Trophoblast cell (in vitro differentiated cells and primary cell): Measurements from ENCODE around the gene TMEM214.

Experiments used
- DNase-seq, 2 donors: peaks; one replicate each; pipeline ENCODE4 v3.0.0-alpha.2; 2016
- H2AFZ ChIP-seq: 2 replicates; pipeline ENCODE4 v1.6.1; 2013; ENCODE audit warnings: low read length, moderate library complexity, mild to moderate bottlenecking; ENCODE audit not compliant: insufficient read depth, poor library complexity
- H2AK5ac ChIP-seq: 2 replicates; pipeline ENCODE4 v1.6.1; 2013; ENCODE audit warnings: mild to moderate bottlenecking, low read length
- H2BK120ac ChIP-seq: 2 replicates; pipeline ENCODE4 v1.6.1; 2013; ENCODE audit warnings: low read length, mild to moderate bottlenecking, moderate library complexity; ENCODE audit not compliant: insufficient read depth, poor library complexity
- H2BK12ac ChIP-seq: 2 replicates; pipeline ENCODE4 v1.6.1; 2013; ENCODE audit warnings: mild to moderate bottlenecking, low read length, moderate library complexity
- H2BK5ac ChIP-seq: 2 replicates; pipeline ENCODE4 v1.6.1; 2013; ENCODE audit warnings: low read length, low read depth, moderate library complexity, mild to moderate bottlenecking; ENCODE audit not compliant: poor library complexity
- H3K14ac ChIP-seq: 2 replicates; pipeline ENCODE4 v1.6.1; 2013; ENCODE audit warnings: mild to moderate bottlenecking, low read length
- H3K18ac ChIP-seq: 2 replicates; pipeline ENCODE4 v1.6.1; 2013; ENCODE audit warnings: mild to moderate bottlenecking, low read length
- H3K23ac ChIP-seq: 2 replicates; pipeline ENCODE4 v1.6.1; 2013; ENCODE audit warnings: low read length
- H3K27ac ChIP-seq: 2 replicates; pipeline ENCODE4 v1.5.1; 2013; ENCODE audit warnings: low read depth, mild to moderate bottlenecking, inconsistent platforms, low read length, moderate library complexity
- H3K27me3 ChIP-seq: 2 replicates; pipeline ENCODE4 v1.6.1; 2013; ENCODE audit warnings: inconsistent platforms, mild to moderate bottlenecking, low read length, moderate library complexity; ENCODE audit not compliant: insufficient read depth
- H3K36me3 ChIP-seq, 2 experiments: 1 replicate in 1 of 2; 2 replicates in 1 of 2; pipeline ENCODE4 v1.6.1; 2013; ENCODE audit warnings: low read length in 2 of 2, mild to moderate bottlenecking in 2 of 2, moderate library complexity in 1 of 2; ENCODE audit not compliant: insufficient read depth in 2 of 2, control insufficient read depth in 1 of 2
- H3K4ac ChIP-seq: 2 replicates; pipeline ENCODE4 v1.6.1; 2013; ENCODE audit warnings: low read depth, mild to moderate bottlenecking, low read length, moderate library complexity
- H3K4me1 ChIP-seq, 2 experiments: 1 replicate in 1 of 2; 2 replicates in 1 of 2; pipeline ENCODE4 v1.6.1; 2013; ENCODE audit warnings: low read length in 2 of 2, mild to moderate bottlenecking in 2 of 2, moderate library complexity in 1 of 2; ENCODE audit not compliant: insufficient read depth in 2 of 2, control insufficient read depth in 1 of 2
- H3K4me2 ChIP-seq: 2 replicates; pipeline ENCODE4 v1.6.1; 2013; ENCODE audit warnings: inconsistent platforms, mild to moderate bottlenecking, low read length, moderate library complexity
- H3K4me3 ChIP-seq: 2 replicates; pipeline ENCODE4 v1.5.1; 2013; ENCODE audit warnings: mild to moderate bottlenecking, low read depth, low read length, inconsistent platforms
- H3K79me1 ChIP-seq: one replicate; pipeline ENCODE4 v1.6.1; 2013; ENCODE audit warnings: low read length
- H3K79me2 ChIP-seq: 2 replicates; pipeline ENCODE4 v1.6.1; 2013; ENCODE audit warnings: low read length, mild to moderate bottlenecking; ENCODE audit not compliant: control insufficient read depth, insufficient read depth, poor library complexity
- H3K9ac ChIP-seq: 2 replicates; pipeline ENCODE4 v1.6.1; 2013; ENCODE audit warnings: mild to moderate bottlenecking, low read length
- H3K9me3 ChIP-seq: 2 replicates; pipeline ENCODE4 v1.6.1; 2013; ENCODE audit warnings: low read depth, mild to moderate bottlenecking, control low read depth, inconsistent platforms, low read length; ENCODE audit not compliant: insufficient read depth
- H4K12ac ChIP-seq: 2 replicates; pipeline ENCODE4 v1.6.1; 2013; ENCODE audit warnings: low read depth, mild to moderate bottlenecking, low read length, moderate library complexity
- H4K8ac ChIP-seq: 2 replicates; pipeline ENCODE4 v1.6.1; 2013; ENCODE audit warnings: low read depth, mild to moderate bottlenecking, low read length, moderate library complexity
- H4K91ac ChIP-seq: one replicate; pipeline ENCODE4 v1.6.1; 2013; ENCODE audit warnings: low read depth, mild to moderate bottlenecking, low read length, moderate library complexity
- WGBS: extraction: QIAGEN DNeasy Blood & Tissue Kit; methylation state at CpG from one replicate; pipeline ENCODE4 v1.1.7; 2013; ENCODE audit warnings: missing lambda C conversion rate; ENCODE audit not compliant: insufficient read length, insufficient coverage; ENCODE audit errors: extremely low coverage; 5-methylcytosine and 5-hydroxymethylcytosine counted together

The TMEM214 gene

DNA sequence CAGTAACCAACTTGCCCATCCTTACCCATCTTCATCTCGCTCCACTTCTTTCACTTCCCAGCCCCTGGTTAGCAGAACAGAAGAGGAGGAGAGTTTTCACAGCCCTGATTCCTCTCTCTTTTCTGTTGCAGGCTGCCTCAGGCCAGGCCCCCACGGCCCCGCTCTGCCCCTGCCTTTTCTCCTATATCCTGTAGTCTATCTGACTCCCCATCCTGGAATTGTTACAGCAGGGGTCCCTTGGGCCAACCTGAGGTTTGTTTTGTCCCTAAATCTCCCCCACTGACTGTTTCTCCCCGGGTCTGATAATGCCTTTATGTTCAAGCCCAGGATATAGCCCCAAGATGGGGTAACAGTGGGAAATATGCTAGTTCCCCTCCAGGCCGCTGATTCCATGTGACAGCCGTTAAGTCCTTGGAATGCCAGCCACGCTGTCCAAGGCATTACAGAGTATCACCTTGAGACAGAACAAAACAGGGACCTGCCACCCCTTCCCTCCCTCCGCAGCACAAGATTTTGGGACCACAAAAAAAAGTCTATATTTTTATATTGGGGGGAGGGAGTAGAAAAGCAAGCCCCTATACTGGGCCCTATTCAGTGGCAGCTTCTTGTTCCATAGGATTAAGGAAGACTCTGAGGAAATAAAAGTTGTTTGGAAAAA is 37.3 kb downstream of the TMEM214 start:
- Histone ChIP-seq H4K12ac (peak overlapping the region; percentile 49), H3K27me3 (no peaks in the 10 kb centered on the region), H3K27ac (no peak overlapping the region), H3K9me3 (no peaks in the 10 kb centered on the region), H3K14ac (peak overlapping the region; percentile 81), H2AK5ac (no peak overlapping the region), H3K79me1 (peaks cover 19% of the 10 kb centered on the region), H2BK120ac (no peak overlapping the region), H4K91ac (no peak overlapping the region), H2BK5ac (no peak overlapping the region), H2BK12ac (no peak overlapping the region), H3K18ac (peak overlapping the region; percentile 63), H3K4me3 (no peak overlapping the region), H3K79me2 (peaks cover 21% of the 10 kb centered on the region), H4K8ac (no peak overlapping the region), H3K23ac (no peak overlapping the region), H3K9ac (no peak overlapping the region), H3K4me2 (peak overlapping the region; percentile 79), H2AFZ (peak overlapping the region; percentile 27), H3K4me1 (peaks cover 6 to 18% of the 10 kb centered on the region in 2 experiments), H3K4ac (peak overlapping the region; percentile 92), H3K36me3 (peaks cover 28 to 39% of the 10 kb centered on the region in 2 experiments)
- WGBS = no CpG with 5 or more reads among the region's 8 CpGs
- DNase-seq = no peak

- Histone ChIP-seq H3K4me1 (peaks cover 6 to 18% of the 10 kb centered on the region in 2 experiments), H3K23ac (no peak overlapping the region), H2AK5ac (peak overlapping the region; percentile 78), H3K27me3 (no peaks in the 10 kb centered on the region), H3K4ac (peak overlapping the region; percentile 92), H3K14ac (peak overlapping the region; percentile 81), H3K9ac (peak overlapping the region; percentile 93), H3K27ac (peak overlapping the region; percentile 83), H3K4me2 (peak overlapping the region; percentile 79), H2BK12ac (peak overlapping the region; percentile 8), H2BK120ac (peak overlapping the region; percentile 67), H3K36me3 (peaks cover 28 to 35% of the 10 kb centered on the region in 2 experiments), H2AFZ (peak overlapping the region; percentile 65), H3K79me2 (peaks cover 21% of the 10 kb centered on the region), H4K12ac (peak overlapping the region; percentile 92), H4K8ac (peak overlapping the region; percentile 94), H2BK5ac (peak overlapping the region; percentile 77), H3K4me3 (peak overlapping the region; percentile 89), H3K9me3 (no peaks in the 10 kb centered on the region), H3K18ac (peak overlapping the region; percentile 86), H3K79me1 (peaks cover 19% of the 10 kb centered on the region), H4K91ac (peak overlapping the region; percentile 76)
- no peak for DNase-seq
- WGBS = no CpG with 5 or more reads among the region's 11 CpGs
These were observed 38.0 kb downstream of the TMEM214 start for GRCh38 chr2:27070653-27071276.

DNA sequence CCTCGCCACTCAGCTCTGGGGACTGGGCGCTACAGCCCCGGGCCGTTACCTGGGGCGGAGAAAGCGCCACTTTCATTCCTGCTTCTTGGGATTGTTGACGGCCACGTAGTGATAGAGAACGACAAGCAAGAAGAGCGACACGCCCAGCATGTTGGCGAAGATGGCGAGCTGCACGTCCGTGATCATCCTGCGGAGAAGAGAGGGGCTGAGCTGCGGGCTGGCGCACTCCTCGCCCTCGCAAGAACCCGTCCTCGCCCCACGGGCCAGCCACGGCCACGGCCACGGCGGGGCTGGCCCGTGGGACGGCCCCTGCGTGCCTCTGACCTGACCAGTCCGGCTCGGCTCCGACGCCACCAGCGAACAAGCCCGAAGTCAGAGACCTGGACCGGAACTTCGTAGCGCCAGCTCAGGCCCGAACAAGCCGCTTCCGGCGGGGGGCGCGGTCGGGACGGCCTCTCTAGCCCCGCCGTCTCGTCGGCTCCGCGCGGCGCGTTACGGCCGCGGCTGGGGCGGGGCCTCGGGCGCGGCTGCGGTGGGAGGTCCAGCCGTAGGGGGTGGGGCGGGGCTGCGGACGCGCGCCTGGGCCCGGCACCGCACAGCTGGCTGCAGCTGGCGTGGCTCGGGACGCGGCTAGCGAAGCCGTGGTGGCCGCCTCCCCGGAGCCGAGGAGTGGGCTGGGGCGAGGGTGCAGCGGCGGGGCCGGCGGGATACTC is 38.7 kb downstream of the TMEM214 start, which contains the start of gene OST4:
TSS of gene OST4 (minus strand) at position 378 of the 713 bp plus-strand sequence.
- Histone ChIP-seq H2BK120ac (peak within 1 kb of the TSS; percentile 75), H3K4ac (peak within 1 kb of the TSS; percentile 92), H3K79me2 (peaks cover 21% of the 10 kb centered on the region), H3K9ac (peak within 1 kb of the TSS; percentile 93), H3K4me2 (peak within 1 kb of the TSS; percentile 94), H3K36me3 (peaks cover 26 to 32% of the 10 kb centered on the region in 2 experiments), H3K79me1 (peaks cover 19% of the 10 kb centered on the region), H3K14ac (peak within 1 kb of the TSS; percentile 83), H2BK5ac (peak within 1 kb of the TSS; percentile 77), H3K27ac (peak within 1 kb of the TSS; percentile 93), H3K27me3 (no peaks in the 10 kb centered on the region), H3K18ac (peak within 1 kb of the TSS; percentile 86), H4K12ac (peak within 1 kb of the TSS; percentile 92), H3K4me1 (peaks cover 6 to 18% of the 10 kb centered on the region in 2 experiments), H2AFZ (peak within 1 kb of the TSS; percentile 81), H2AK5ac (peak within 1 kb of the TSS; percentile 85), H2BK12ac (peak within 1 kb of the TSS; percentile 34), H3K23ac (no peak within 1 kb of the TSS), H4K8ac (peak within 1 kb of the TSS; percentile 94), H4K91ac (peak within 1 kb of the TSS; percentile 94), H3K9me3 (no peaks in the 10 kb centered on the region), H3K4me3 (peak within 1 kb of the TSS; percentile 89)
- DNase-seq = peak; percentile 95 to 98
- WGBS = no CpG with 5 or more reads among the region's 86 CpGs
